Coronary artery (tissue), 2 donors: ENCODE results near the gene CEACAM18.

Experiments
- DNase-seq: peaks from one replicate; pipeline ENCODE4 v3.0.0-alpha.2; 2017; ENCODE audit warnings: low spot score
- H3K27ac ChIP-seq, 2 donors: fragments of 200-600 bp; sonication (generic); one replicate each; pipeline ENCODE4 v1.5.1; 2016 to 2019
- H3K4me3 ChIP-seq: fragments of 200-600 bp; sonication (generic); 2 replicates; pipeline ENCODE4 v1.5.1; 2016; ENCODE audit warnings: mild to moderate bottlenecking, moderate library complexity
- CTCF ChIP-seq: fragments of 200-600 bp; sonication (generic); IDR thresholded peaks from one replicate; pipeline ENCODE4 v1.5.1; 2019; ENCODE audit warnings: antibody characterized with exemption

CEACAM18 gene

GRCh38 chr19:51457351-51458013, 20.9 kb upstream of the CEACAM18 start:
- TF ChIP-seq CTCF = no peak

DNA sequence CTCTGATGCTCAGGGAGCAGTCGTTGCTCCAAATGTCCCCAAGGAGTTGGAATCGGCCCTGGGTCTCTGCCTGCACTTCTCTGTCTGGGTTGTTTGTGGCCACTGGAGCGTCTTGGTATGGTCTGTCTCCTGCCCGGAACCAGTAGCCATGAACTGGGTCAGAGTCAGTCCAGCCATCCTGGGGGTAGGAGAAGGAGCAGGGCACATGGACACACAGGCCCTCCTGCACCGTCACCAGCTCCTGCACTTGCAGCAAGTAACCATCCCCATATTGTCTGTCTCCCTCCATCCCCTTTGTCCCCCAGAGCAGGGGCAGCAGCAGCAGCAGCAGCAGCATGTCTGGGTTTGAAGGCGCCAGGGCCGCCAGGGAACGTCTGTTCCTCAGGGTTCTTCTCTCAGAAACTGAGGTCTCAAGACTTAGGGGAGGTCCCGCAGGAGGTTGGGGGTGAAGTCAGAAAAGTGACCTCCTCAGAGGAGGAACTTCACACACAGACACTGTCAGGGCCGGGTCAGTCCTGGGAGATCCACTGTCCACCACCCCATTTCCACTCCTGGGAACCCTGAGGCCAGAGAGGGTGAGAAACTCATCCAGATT, 20.2 kb upstream of the CEACAM18 start, which contains the start of gene SIGLEC8:
TSS of gene SIGLEC8 (minus strand) at position 404 of the 595 bp plus-strand sequence. CDS start at position 337, 67 bp downstream.
- TF ChIP-seq CTCF = no peak
- no peak within 1 kb of the TSS for H3K27ac ChIP-seq
- DNase-seq = peak; percentile 50
- H3K4me3 ChIP-seq = no peak within 1 kb of the TSS

More at GRCh38 chr19:51457351-51458013, 20.9 kb upstream of the CEACAM18 start:
- no peak overlapping the region for H3K27ac ChIP-seq
- H3K4me3 ChIP-seq = no peak overlapping the region
- peak; percentile 61 for DNase-seq

- no peak for TF ChIP-seq CTCF
- Histone ChIP-seq H3K27ac (no peak overlapping the region), H3K4me3 (no peak overlapping the region)
- peak; percentile 49 for DNase-seq
Observed at GRCh38 chr19:51458899-51459505, 19.3 kb upstream of the CEACAM18 start.

- DNase-seq = peak; percentile 57
- peak overlapping the region; percentile 40 for H3K4me3 ChIP-seq
- TF ChIP-seq CTCF = no peak
- no peak overlapping the region for H3K27ac ChIP-seq
Observed at GRCh38 chr19:51460164-51460992, 18.0 kb upstream of the CEACAM18 start.

DNA sequence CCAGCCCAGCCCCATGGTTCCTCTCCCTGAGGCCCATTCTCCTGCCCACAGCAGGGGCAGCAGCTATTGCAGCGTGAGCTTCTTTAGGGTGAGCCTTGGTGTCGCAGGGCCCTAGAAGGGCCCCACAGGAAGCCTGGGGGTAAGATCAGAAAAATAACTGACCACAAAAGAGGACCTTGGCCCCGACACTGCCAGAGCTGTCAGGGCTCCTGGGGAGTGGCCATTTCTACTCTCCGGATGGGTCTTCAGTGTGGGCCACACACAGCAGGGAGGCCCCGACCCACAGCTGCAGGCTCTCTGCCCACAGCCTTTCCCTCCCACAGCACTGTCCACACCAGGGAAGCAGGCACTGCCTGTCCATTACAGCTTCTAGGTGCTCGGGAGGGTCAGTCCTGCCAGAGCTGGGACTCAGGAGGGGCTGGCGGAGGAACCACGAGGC, 16.6 kb upstream of the CEACAM18 start:
- TF ChIP-seq CTCF = no peak
- no peak overlapping the region for H3K27ac ChIP-seq
- DNase-seq = peak; percentile 61
- H3K4me3 ChIP-seq = no peak overlapping the region

GRCh38 chr19:51462276-51462675, 16.1 kb upstream of the CEACAM18 start:
- no peak for DNase-seq
- Histone ChIP-seq H3K27ac (no peak overlapping the region), H3K4me3 (no peak overlapping the region)
- TF ChIP-seq CTCF = no peak
